Measurements from ENCODE around the gene H1-8. TPM values are rescaled to one million over a fixed set of nuclear protein-coding genes. Genes with fewer than 3 reads are reported as not detected.

The H1-8 gene
- total and polyA plus RNA-seq, 9 of the 15 experiments (the other 6 are each of a cell fraction or from before 2014, with no cell fraction given): not detected

GRCh38 chr3:129547241-129547640 lies 4.3 kb downstream of the H1-8 start (continued):
- TF ChIP-seq ZBTB1 (CRISPR knock-in tag; IDR thresholded peaks at IDR 0.05; ENCODE audit: borderline replicate concordance, low read depth): no peak

- ChIA-PET CTCF (ENCODE audit: low intra/inter-chr PET ratio) (no interaction called here), POLR2A (no interaction called here)
- H3K79me2 ChIP-seq (ENCODE audit: control insufficient read depth, insufficient read depth, low read length): no peaks in the 10 kb centered on the region
- no peaks in the 10 kb centered on the region for H4K20me1 ChIP-seq (replicated peaks; ENCODE audit: control insufficient read depth, insufficient read depth, low read length)
- intact Hi-C loops (cut with micrococcal nuclease): no loop called here
- no peaks in the 10 kb centered on the region for H3K9me3 ChIP-seq (replicated peaks; ENCODE audit: control insufficient read depth, insufficient read depth, low read depth, low read length)
- H3K4me3 ChIP-seq: no peak overlapping the region
- no peak overlapping the region; a peak in 1 of 4 replicates for H3K9ac ChIP-seq (ENCODE audit: insufficient read depth in 1 of 2, low read depth in 2 of 2, low read length in 2 of 2)
- ATAC-seq (no peak), FAIRE-seq (no peak), DNase-seq (ENCODE audit: extremely low read depth in 1 of 4, low spot score in 3 of 4) (no peak)
- no peak overlapping the region for H2AFZ ChIP-seq (ENCODE audit: low read depth, low read length)
- no peaks in the 10 kb centered on the region for H3K9me1 ChIP-seq (ENCODE audit: control insufficient read depth, insufficient read depth, low read length)
- no peaks in the 10 kb centered on the region for H3K27me3 ChIP-seq (ENCODE audit: control insufficient read depth in 2 of 2, insufficient read depth in 2 of 2, low read length in 2 of 2)
- peaks cover 0 to 28% of the 10 kb centered on the region in 2 experiments; a peak in 2 of 5 replicates for H3K4me1 ChIP-seq (replicated peaks in 1 of 2; ENCODE audit: control insufficient read depth in 2 of 2, insufficient read depth in 2 of 2, low read length in 2 of 2)
- no peak overlapping the region for H3K27ac ChIP-seq (ENCODE audit: extremely low read depth, low read depth, low read length)
- no peak overlapping the region for H3K4me2 ChIP-seq (ENCODE audit: insufficient read depth, low read length)
- BruUV-seq (replicated peaks): no TSS peak
- 47% methylated on average over 10 of the region's 19 CpGs for WGBS (ENCODE audit: insufficient coverage, low coverage, missing lambda C conversion rate)
- no peaks in the 10 kb centered on the region for H3K36me3 ChIP-seq (ENCODE audit: control insufficient read depth, insufficient read depth, low read length)
- in situ Hi-C loops (cut with MboI): no loop called here
- TF ChIP-seq CBFA2T3 (IDR thresholded peaks at IDR 0.05) (no peak), MXD1 (CRISPR knock-in tag; IDR thresholded peaks at IDR 0.05; ENCODE audit: borderline replicate concordance, poor library complexity, severe bottlenecking) (no peak), ZNF143 (CRISPR knock-in tag; IDR thresholded peaks at IDR 0.05) (no peak), NCOA6 (IDR thresholded peaks at IDR 0.05) (no peak), CAMTA2 (CRISPR knock-in tag; conservative IDR thresholded peaks at IDR 0.05) (no peak), AFF1 (IDR thresholded peaks at IDR 0.05; ENCODE audit: low read depth in 1 of 2, partially characterized antibody in 2 of 2) (no peak), E2F5 (CRISPR knock-in tag; IDR thresholded peaks at IDR 0.05) (no peak), ZNF696 (CRISPR knock-in tag; conservative IDR thresholded peaks at IDR 0.05) (no peak), MBD1 (CRISPR knock-in tag; IDR thresholded peaks at IDR 0.05) (no peak)
Measured at GRCh38 chr3:129548104-129548965, 5.4 kb downstream of the H1-8 start.
